ENCODE results near the gene TRIM17. TPM values are rescaled to one million over a fixed set of nuclear protein-coding genes. Genes with fewer than 3 reads are reported as not detected.

Gene TRIM17
- polyA plus RNA-seq, 3 donors: not detected

- TF ChIP-seq CTCF (IDR thresholded peaks at IDR 0.05): no peak
- Histone ChIP-seq H4K20me1 (ENCODE audit: insufficient read depth, low read length) (no peaks in the 10 kb centered on the region), H3K9me3 (replicated peaks in 1 of 2; ENCODE audit: control insufficient read depth in 1 of 2, insufficient read depth in 1 of 2, low read length in 2 of 2) (peaks cover 0 to 11% of the 10 kb centered on the region in 2 donors), H3K79me2 (ENCODE audit: insufficient read depth, low read length) (no peaks in the 10 kb centered on the region), H3K4me2 (replicated peaks; ENCODE audit: extremely low read depth, low read length, poor library complexity, severe bottlenecking) (no peak overlapping the region), H2AFZ (ENCODE audit: insufficient read depth, low read depth, low read length, poor library complexity, severe bottlenecking) (no peak overlapping the region), H3K36me3 (replicated peaks in 1 of 2; ENCODE audit: control insufficient read depth in 1 of 2, insufficient read depth in 2 of 2, low read length in 2 of 2) (no peaks in the 10 kb centered on the region), H3K4me1 (ENCODE audit: control insufficient read depth in 1 of 2, insufficient read depth in 2 of 2, low read length in 2 of 2) (no peaks in the 10 kb centered on the region), H3K27me3 (ENCODE audit: control insufficient read depth in 2 of 2, insufficient read depth in 2 of 2, low read length in 2 of 2) (peaks cover 7 to 16% of the 10 kb centered on the region in 2 donors), H3K27ac (ENCODE audit: low read depth in 1 of 2, low read length in 2 of 2) (no peak overlapping the region), H3K4me3 (replicated peaks in 1 of 3; ENCODE audit: low read depth in 2 of 3, low read length in 3 of 3) (no peak overlapping the region), H3K9ac (ENCODE audit: insufficient read depth, low read length, poor library complexity, severe bottlenecking) (no peak overlapping the region)
- no peaks in the 10 kb centered on the region for H3K4me1 Mint-ChIP-seq
- peaks cover 4 to 17% (median 13%) of the 10 kb centered on the region in 7 donors for H3K9me3 Mint-ChIP-seq
- intact Hi-C loops (cut with micrococcal nuclease): no loop called here
- WGBS (ENCODE audit: insufficient coverage): 87% methylated on average over 5 of the region's 7 CpGs
- no peak overlapping the region for H3K4me3 Mint-ChIP-seq
- DNase-seq: no peak
- no peak overlapping the region for H3K27ac Mint-ChIP-seq
- H3K36me3 Mint-ChIP-seq: no peaks in the 10 kb centered on the region
- H3K27me3 Mint-ChIP-seq (ENCODE audit: low read depth in 3 of 3): peaks cover 27 to 45% (median 35%) of the 10 kb centered on the region in 3 donors
These were observed 6.9 kb upstream of the TRIM17 start for GRCh38 chr1:228423404-228424053.

GRCh38 chr1:228420968-228421826 lies 4.5 kb upstream of the TRIM17 start:
- no peak for DNase-seq
- Mint-ChIP-seq H3K4me1 (peaks cover 5% of the 10 kb centered on the region), H3K36me3 (no peaks in the 10 kb centered on the region), H3K4me3 (no peak overlapping the region), H3K27ac (no peak overlapping the region), H3K27me3 (ENCODE audit: low read depth in 3 of 3) (peaks cover 42 to 60% (median 45%) of the 10 kb centered on the region in 3 donors), H3K9me3 (peaks cover 4 to 17% (median 10%) of the 10 kb centered on the region in 7 donors)
- peaks cover 25 to 40% of the 10 kb centered on the region in 2 donors for H3K27me3 ChIP-seq (ENCODE audit: control insufficient read depth in 2 of 2, insufficient read depth in 2 of 2, low read length in 2 of 2)
- no peak overlapping the region for H3K4me2 ChIP-seq (replicated peaks; ENCODE audit: extremely low read depth, low read length, poor library complexity, severe bottlenecking)
- no peaks in the 10 kb centered on the region for H3K79me2 ChIP-seq (ENCODE audit: insufficient read depth, low read length)
- TF ChIP-seq CTCF (IDR thresholded peaks at IDR 0.05): no peak
- no peak overlapping the region for H3K27ac ChIP-seq (ENCODE audit: low read depth in 1 of 2, low read length in 2 of 2)
- no peak overlapping the region for H2AFZ ChIP-seq (ENCODE audit: insufficient read depth, low read depth, low read length, poor library complexity, severe bottlenecking)
- WGBS (ENCODE audit: insufficient coverage): 91% methylated on average over 5 of the region's 7 CpGs
- H3K36me3 ChIP-seq (replicated peaks in 1 of 2; ENCODE audit: control insufficient read depth in 1 of 2, insufficient read depth in 2 of 2, low read length in 2 of 2): no peaks in the 10 kb centered on the region
- H3K4me1 ChIP-seq (ENCODE audit: control insufficient read depth in 1 of 2, insufficient read depth in 2 of 2, low read length in 2 of 2): peaks cover 4% of the 10 kb centered on the region in 2 donors
- H3K4me3 ChIP-seq (replicated peaks in 1 of 3; ENCODE audit: low read depth in 2 of 3, low read length in 3 of 3): no peak overlapping the region
- no peak overlapping the region for H3K9ac ChIP-seq (ENCODE audit: insufficient read depth, low read length, poor library complexity, severe bottlenecking)
- intact Hi-C loops (cut with micrococcal nuclease): no loop called here
- peaks cover 0 to 11% of the 10 kb centered on the region in 2 donors for H3K9me3 ChIP-seq (replicated peaks in 1 of 2; ENCODE audit: control insufficient read depth in 1 of 2, insufficient read depth in 1 of 2, low read length in 2 of 2)
- peaks cover 4% of the 10 kb centered on the region for H4K20me1 ChIP-seq (ENCODE audit: insufficient read depth, low read length)
